22Rv1 (cell line): ENCODE results near the gene GOLGA8G.
"Not testable (repeated sequence)": the region's sequence is repeated elsewhere in the genome, so short reads cannot be mapped to it uniquely, and the experiment has no call there.

Source experiments
- ZFX ChIP-seq: fragments of 450-650 bp; IDR thresholded peaks from 2 replicates; pipeline ENCODE4 v1.6.1; 2017; ENCODE audit warnings: antibody characterized with exemption, borderline replicate concordance
- TF ChIP-seq, protein P1 (sequence below): fragments of 450-650 bp; IDR thresholded peaks from 2 replicates; pipeline ENCODE4 v1.5.1; 2017; ENCODE audit warnings: mild to moderate bottlenecking

DNA sequence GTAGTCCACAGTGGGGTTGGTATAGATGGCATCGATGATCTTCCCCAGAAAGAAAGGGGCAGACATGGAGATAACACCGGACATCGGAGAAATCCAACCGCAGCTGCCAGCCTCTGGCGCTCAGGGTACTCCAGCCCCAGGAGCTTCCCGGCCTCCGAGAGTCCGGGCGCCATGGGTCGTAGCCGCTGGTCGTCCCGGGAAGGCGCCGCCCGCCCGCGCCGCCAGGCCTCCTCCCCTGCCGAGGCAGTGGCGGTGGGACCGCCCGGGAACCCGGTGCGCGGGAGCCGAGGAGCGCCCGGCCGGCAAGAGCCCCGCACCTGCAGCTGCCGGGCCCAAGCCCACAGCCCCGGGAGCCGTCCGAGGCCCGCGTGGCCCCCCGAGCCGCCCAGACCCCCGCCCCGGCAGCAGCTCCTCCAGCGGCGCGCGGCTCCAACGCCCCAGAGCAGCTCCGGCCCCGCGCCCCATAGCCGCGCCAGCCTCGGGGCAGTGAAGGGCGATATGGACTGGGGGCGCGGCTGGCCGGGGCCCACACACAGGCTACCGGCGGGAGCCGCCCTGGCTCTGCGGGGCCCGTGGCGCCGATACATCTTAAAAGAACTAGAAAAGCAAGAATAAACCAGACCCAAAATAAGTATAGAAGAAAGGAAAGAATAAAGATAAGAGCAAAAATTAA, 24.4 kb downstream of the GOLGA8G start:
- TF ChIP-seq, protein P1, sequence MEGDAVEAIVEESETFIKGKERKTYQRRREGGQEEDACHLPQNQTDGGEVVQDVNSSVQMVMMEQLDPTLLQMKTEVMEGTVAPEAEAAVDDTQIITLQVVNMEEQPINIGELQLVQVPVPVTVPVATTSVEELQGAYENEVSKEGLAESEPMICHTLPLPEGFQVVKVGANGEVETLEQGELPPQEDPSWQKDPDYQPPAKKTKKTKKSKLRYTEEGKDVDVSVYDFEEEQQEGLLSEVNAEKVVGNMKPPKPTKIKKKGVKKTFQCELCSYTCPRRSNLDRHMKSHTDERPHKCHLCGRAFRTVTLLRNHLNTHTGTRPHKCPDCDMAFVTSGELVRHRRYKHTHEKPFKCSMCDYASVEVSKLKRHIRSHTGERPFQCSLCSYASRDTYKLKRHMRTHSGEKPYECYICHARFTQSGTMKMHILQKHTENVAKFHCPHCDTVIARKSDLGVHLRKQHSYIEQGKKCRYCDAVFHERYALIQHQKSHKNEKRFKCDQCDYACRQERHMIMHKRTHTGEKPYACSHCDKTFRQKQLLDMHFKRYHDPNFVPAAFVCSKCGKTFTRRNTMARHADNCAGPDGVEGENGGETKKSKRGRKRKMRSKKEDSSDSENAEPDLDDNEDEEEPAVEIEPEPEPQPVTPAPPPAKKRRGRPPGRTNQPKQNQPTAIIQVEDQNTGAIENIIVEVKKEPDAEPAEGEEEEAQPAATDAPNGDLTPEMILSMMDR = not testable (repeated sequence)
- TF ChIP-seq ZFX = not testable (repeated sequence)
